Muscle of back (tissue), 11 donors: ENCODE results near the gene KRT77. TPM values are rescaled to one million over a fixed set of nuclear protein-coding genes. Genes with fewer than 3 reads are reported as not detected.
"Not testable (repeated sequence)": the region's sequence is repeated elsewhere in the genome, so short reads cannot be mapped to it uniquely, and the experiment has no call there.

ENCODE experiments used
- DNase-seq, 3 donors: peaks; one replicate each; pipeline versions ENCODE4 v3.0.0 to v3.0.0-alpha.2; 2013
- polyA plus RNA-seq, 10 donors: library from polyadenylated mRNA; unstranded; fragments of 120-200 nt; gene quantifications; one replicate each; pipeline ENCODE4 v1.2.1, GENCODE V29; 2013; ENCODE audit not compliant: insufficient read length in 10 of 10

Gene KRT77
- polyA plus RNA-seq, 10 donors, result 0.98 to 2.8 TPM; not detected in 8

DNA sequence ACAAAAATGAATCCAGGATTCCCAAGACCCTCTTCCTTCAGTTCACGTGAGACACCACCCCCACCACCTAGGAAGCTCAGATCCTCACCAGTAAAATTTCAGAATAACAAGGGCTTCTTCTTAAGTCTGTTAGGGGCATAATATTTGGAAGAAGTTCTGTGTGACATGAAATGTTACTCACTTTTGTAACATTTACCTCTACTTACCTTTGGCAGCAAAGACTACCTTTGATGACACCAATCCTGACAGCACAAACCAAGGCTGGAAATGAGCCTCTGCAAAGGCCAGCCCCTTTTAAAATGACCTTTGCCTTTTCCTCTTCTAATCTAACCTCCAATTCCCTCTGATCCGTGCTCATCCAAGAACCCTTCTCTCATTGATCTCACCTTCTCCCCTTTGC lies 19.4 kb upstream of the KRT77 start:
- no peak for DNase-seq

DNA sequence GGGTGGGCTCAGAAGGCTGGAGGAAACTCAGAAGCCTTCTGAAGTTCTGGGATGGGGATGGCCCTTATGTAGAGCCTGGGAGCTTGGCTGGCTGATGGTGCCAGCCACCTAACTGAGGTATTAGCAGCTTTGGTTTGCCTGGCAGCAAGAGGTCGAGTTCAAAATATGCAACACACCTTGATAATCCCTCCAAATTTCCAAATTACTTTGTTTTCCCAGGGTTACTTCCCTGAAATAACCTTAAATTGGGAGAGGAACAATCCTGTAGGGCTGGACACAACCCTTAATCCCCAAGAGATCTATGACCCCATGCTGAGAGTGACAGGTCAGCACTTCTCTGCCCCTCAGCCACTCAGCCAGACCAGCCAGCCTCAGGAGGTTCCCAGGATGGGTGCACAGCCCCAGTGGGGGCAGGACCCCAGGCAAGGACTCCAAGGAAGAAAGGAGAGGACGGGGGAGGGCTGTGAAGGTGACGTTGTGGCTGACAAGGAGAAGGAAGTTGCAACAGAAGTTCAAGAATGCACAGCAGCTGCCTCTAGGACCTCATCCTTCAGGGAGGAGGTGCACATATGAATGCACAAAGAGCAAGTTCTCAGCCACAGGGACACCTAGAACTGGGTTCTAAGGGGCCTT lies 18.6 kb upstream of the KRT77 start:
- no peak for DNase-seq

DNA sequence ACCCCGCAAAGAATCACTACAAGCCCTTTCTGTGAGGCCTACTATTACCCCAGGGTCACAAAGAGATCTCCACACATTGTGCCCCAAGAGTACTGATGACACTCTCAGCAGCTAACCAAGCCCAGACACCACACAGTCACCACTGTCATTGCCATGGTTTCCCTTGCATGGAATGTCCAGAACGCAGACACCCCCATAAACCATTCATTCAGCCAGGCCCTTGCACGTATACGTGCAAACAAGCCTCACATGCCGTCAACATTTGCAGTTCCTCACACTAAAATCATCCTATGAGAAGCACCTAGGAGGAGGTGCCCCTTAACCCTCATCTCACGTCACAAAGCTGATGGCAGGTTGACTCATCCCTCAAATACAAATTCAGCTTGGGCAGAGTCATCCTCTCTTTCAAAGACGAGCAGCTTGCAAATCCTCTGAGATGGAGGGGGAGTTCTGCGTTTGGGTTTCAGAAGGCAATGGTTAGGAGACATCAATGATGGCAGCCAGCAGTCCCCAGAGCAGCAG lies 17.1 kb upstream of the KRT77 start:
- no peak for DNase-seq

DNA sequence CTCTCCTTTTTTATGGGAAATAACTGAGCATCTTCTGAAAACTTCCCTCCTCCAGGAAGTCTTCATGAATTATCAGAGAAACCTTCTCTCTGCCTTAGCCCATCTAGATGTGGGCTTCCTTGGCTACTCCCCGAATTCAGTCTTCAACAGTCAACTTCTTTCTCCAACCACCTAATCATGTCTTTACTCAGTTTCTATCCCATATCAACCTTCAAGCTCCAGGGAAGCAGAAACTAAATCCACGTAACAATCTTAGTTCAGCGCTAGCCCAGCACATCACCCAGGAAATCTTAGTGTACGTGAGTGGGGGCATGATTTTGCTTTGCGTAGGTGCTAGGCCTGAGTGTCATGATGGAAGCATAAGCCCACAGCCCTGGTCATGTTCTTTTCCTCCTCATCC lies 12.7 kb upstream of the KRT77 start:
- no peak for DNase-seq

DNA sequence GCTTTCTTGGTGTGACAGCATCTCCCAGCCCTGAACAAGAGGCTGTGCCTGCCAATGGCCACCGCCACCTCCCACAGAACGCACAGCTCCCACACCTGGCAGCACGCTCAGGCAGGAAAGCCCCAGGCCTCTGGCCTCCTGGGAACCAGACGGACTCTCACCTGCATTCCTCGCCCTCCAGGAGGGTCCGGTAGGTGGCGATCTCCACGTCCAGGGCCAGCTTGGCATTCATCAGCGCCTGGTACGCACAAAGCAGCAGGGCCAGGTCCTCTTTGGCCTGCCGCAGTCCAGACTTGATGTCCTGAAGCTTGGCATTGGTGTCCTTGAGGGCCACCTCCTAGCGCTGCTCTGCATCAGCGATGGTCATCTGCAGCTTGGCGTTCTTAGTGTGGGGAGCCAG lies 12.1 kb upstream of the KRT77 start:
- no peak for DNase-seq

- DNase-seq, result no peak
Measured at GRCh38 chr12:52714887-52715281, 11.6 kb upstream of the KRT77 start.

DNA sequence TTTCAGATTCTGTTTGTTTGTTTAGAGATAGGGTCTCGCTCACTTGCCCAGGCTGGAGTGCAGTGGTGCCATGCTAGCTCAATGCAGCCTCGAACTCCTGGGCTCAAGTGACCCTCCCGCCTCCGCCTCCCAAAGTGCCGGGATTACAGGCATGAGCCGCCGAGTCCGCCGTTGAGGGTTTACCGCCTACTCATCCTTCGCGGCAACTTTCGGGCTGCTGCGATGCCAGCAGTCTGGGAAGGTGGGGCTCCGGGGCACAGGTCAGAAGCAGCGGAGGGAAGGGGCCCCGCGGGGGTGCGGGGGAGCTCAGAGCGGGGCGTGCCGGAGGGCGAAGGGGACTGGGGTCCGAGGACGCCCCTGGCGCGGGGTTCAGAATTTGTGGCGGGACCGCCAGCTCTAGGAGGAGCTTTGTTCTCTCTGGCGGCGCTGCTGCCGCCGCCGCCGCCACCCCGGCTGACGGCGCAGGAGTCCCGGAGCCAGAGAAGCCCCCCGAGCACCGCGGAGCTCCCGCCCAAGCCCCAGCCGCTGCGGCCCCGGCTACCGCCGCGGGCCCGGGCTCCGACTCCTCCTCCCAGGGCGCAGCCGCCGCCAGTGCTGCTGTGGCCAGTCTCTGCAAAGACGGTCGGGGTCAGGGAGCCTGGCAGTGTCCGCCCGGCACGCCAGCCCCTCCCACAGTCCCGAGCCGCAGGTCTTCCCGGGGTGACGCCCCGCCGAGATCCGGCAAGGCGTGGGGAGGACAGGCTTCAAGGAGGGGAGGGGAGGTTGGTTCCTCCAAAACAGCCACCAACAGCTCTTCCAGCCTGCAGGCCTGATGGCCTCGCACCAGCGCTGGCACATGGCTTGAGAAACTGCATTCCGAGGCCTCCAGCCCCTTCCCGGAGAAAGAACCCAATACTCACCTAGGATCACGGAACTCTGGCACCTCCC lies 10.9 kb upstream of the KRT77 start:
- no peak for DNase-seq

DNA sequence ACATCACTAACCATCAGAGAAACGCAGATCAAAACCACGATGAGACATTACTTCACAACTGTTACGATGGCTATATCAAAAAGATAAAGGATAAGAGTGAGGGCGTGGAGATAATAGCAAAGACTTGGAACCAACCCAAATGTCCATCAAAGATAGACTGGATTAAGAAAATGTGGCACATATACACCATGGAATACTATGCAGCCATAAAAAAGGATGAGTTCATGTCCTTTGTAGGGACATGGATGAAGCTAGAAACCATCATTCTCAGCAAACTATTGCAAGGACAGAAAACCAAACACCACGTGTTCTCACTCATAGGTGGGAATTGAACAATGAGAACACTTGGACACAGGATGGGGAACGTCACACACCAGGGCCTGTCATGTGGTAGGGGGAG lies 8.8 kb upstream of the KRT77 start:
- DNase-seq, result not testable (repeated sequence)

- no peak for DNase-seq
Measured at GRCh38 chr12:52710730-52711129, 7.4 kb upstream of the KRT77 start.

- no peak for DNase-seq
Measured at GRCh38 chr12:52708010-52708409, 4.7 kb upstream of the KRT77 start.

DNA sequence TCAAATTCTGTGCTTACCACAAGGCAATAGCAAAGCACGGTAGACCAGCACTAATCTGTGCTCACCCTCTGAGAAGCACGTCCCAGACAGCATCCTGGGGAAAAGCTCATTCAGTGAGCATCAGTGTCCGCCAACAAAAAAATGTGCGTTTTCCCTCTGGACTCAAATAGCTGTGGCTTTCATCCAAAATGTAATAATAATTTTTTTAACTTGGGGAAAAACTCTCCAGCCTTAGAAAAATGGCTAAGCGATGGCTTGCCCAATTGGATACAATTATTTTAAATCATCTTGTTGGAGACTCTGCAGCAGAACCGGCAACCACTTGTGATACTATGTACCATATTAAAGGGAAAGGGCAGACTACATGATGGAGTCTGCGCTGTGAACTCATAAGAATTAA lies 1.1 kb upstream of the KRT77 start:
- DNase-seq, result peak in 2 of 3 donors; percentile 21 to 54

DNA sequence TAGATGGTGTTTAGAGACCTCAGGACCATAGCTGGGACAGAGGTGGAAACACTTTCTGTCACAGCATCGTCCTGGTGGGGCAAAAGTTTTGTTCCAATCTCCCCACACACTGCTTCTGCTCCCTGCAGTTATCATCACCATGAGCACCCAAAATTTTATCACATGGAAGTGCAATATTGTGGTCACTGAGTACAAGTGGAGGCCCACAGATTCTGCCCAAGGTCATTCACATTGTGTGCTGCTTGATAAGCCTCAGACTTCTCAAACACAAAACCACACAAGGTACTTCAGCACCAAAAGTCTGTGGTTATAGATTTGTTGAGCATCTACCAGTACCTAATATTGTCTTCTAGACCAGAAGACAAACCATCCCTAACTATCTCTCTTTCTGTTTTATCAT lies 554 bp upstream of the KRT77 start:
- DNase-seq, result no peak

- DNase-seq, result no peak
Measured at GRCh38 chr12:52702338-52702737, 986 bp downstream of the KRT77 start.

DNA sequence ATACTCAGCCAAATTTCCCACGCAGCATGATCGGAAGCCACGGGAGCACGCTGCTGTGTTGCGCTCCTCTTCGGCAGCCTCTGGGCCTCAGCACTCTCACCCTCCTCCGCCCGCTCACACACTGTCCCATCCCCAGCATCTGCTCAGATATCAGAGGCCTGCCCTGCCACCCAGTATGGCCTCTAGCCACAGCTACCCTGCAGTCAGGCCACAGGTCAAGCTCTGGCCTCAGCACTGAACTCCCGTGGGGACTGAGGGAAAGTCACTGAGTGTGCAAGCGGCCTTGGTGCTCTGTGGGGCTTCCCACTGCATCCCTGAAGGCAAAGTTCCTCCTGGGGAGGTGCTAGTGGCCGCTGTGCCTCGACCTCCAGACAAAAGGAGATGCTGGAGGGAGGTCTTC lies 2.0 kb downstream of the KRT77 start:
- no peak for DNase-seq

- DNase-seq, result peak in 1 of 3 donors; percentile 23
Measured at GRCh38 chr12:52699960-52700359, 3.4 kb downstream of the KRT77 start.

GRCh38 chr12:52699373-52699772 lies 4.0 kb downstream of the KRT77 start:
- no peak for DNase-seq

DNA sequence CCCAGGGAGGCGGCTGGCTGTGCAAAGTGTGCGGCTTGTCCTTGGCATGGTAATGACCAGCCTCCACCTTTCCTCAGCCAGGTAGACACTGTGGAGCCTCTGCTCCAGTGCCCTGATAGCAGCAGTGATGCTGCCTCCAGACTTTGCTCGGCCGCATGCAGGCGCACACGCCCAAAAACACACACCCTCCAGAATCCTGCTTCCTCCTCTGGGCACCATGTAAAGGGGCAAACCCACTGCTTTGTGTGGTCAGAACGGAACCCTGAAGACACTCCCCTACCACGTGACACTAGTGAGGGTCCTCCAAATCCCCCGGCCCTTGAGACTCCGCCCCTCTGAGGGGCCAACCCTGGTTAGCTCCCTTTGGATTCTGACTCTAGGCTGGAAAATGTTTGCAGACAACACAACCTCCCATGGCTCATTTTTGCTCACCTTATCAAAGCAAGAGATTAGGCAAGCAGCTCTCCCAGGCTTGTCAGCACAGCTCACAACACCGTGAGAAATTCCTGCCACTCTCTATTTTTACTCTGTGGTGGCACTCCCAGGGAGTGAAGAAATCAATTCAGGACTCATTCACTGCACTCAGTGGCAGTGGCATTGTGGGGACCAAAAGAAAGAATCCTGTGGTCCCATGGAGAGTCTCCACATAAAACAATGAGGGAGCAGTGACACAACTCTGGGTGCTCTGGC lies 4.5 kb downstream of the KRT77 start:
- DNase-seq, result no peak

DNA sequence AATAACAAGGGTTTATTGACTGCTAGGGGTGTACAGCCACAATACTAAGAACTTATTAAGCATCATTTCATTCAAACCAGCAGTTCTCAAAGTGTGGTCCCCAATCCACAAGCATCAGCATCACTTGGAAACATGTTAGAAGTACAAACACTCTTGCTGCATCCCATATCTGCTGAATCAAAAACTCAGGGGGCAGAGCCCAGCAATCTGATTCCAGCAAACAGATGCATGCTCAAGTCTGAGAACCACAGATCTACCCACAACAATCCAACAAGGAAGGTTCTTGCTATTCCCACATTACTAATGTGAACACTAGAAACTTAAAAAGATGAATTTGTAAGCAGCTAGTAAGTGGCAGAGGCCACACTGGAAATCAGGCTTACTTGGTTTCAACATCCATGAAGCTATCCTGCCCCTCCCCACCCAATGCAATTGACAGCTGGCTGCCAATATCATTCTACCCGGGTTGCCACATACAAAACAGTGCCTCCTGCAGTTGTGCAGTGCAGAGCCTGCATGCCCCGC lies 6.2 kb downstream of the KRT77 start:
- no peak for DNase-seq

- no peak for DNase-seq
Measured at GRCh38 chr12:52696588-52696987, 6.7 kb downstream of the KRT77 start.

DNA sequence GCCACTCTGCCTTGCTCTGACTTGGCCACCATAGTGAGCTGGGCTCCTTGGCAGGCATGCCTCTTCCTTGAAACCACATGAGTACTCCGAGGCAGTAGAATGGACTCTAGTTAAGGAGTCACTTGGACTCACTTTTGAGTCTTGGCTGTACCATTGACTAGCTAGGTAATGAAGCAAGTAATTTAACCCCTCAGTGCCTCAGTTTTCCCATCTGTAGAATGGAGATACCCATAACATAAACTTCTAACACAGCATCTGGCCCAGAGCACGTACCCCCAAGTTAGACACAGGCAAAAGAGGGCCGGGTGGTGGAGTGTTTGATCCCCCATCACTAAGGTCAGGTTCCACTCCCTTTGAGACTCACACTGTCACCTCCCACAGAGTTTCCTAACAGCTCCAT lies 8.3 kb downstream of the KRT77 start:
- no peak for DNase-seq

GRCh38 chr12:52694151-52694550 lies 9.2 kb downstream of the KRT77 start:
- DNase-seq, result no peak

GRCh38 chr12:52693261-52693660 lies 10.1 kb downstream of the KRT77 start:
- DNase-seq, result no peak
